ENCODE results near the gene NFILZ. TPM values are rescaled to one million over a fixed set of nuclear protein-coding genes. Genes with fewer than 3 reads are reported as not detected.

The NFILZ gene
- not detected in 2 replicates for total RNA-seq (2014; rRNA removed; shearing (Covaris generic))
- polyA plus RNA-seq (2015; cell fraction: cytosol; rRNA removed): not detected in 2 replicates
- not detected in 2 replicates for polyA plus RNA-seq (2015; cell fraction: nucleus; rRNA removed)

GRCh38 chr19:8629996-8630683 is at the start of gene NFILZ:
Gene NFILZ, plus strand, starts transcription at chr19:8630633. Its CDS starts 46,133 bp downstream, at chr19:8676766.
- no peak for DNase-seq (ENCODE audit: low read depth)

DNA sequence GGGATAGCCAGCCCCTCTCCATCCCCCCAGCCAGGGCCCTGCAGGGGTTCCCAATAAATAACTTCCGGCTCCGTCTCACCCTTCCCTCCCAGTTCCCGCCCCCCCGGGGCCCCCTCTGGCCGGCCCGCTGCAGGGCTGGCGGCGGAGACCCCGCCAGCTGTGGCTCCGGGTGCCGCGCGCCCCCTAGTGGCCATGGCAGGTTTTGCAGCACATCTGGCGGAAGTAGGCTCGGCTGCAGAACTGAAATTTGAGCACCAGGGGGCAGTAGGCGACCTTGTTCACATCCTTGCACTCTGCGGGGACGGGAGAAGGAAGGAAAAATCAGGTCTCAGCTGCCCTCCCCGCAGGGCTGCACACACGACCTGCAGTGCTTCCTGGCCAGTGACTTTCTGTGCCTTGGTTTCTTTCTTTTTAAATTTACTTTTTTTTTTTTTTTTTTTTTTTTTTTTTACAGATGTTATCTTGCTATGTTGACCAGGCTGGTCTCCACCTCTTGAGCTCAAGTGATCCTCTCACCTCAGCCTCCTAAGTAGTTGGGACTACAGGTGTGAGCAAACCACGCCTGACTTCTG is 49.6 kb upstream of the NFILZ start:
- peak; percentile 71 for DNase-seq (ENCODE audit: low read depth)

- DNase-seq (ENCODE audit: low read depth): no peak
Measured at GRCh38 chr19:8584965-8585893, 45.2 kb upstream of the NFILZ start.

DNA sequence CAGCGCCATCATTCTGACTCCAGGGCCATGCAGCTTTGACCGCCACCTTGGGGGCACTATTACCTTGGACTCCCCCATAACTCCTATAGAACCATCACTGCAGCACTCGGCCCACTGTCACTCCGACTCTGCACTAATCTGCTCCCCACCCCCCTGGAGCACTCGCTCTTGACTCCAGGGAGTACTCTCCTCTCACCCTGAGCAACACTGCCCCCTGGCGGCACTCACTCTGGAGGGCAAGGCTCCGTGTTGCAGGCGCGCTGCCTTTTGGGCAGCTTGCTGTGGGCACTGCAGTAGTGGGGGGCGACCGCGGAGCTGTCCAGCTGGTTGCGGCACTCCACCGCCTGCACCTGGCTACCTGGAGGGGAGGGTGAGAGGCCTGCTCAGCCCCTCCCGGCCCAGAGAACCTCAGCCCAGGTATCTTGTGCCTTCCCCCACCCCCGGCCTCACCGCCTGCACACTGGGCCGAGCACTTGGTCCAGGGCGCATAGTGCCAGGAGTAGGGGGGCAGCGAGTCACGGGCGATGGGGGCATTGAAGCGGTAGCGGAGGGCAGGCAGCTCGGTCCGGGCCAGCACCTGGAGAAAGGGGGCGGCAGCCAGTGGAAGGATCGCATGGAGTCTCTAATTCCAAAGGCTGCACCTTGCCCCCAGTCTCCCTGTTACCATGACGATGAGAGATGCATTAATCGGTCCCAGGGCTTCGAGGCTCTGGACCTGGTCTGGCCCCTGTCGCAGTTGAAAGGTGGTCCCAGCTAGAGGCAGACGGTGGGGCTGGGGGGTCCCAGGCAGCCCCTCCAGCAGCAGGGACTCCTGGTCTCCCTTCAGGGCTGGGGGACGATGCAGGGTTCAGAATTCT is 44.3 kb upstream of the NFILZ start:
- no peak for DNase-seq (ENCODE audit: low read depth)

DNA sequence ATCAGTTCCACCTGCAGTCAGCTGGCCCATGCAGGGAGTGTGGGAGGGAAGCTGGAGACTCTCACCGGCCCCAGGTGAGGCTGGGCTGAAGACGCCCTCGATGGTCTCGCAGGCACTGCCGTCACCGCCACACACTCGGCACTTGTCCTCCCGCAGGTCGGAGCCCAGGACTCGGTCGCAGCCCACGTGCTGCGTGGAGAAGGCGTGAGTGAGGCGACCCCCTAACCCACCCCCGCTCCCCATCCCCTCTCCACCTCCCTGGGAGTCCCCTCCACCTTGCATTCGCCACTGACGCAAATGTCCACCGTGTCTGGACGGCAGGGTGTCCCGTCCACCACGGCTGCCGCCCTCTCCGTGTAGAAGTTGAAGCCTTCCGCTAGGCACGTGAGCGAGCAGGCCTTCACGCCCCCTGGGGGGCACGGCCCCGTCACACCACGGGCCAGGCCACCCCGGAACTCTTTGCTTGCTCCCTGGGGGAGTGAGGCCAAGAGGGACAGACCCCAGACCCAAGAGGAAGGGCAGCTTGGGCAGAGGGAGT is 41.2 kb upstream of the NFILZ start:
- DNase-seq (ENCODE audit: low read depth): no peak

DNA sequence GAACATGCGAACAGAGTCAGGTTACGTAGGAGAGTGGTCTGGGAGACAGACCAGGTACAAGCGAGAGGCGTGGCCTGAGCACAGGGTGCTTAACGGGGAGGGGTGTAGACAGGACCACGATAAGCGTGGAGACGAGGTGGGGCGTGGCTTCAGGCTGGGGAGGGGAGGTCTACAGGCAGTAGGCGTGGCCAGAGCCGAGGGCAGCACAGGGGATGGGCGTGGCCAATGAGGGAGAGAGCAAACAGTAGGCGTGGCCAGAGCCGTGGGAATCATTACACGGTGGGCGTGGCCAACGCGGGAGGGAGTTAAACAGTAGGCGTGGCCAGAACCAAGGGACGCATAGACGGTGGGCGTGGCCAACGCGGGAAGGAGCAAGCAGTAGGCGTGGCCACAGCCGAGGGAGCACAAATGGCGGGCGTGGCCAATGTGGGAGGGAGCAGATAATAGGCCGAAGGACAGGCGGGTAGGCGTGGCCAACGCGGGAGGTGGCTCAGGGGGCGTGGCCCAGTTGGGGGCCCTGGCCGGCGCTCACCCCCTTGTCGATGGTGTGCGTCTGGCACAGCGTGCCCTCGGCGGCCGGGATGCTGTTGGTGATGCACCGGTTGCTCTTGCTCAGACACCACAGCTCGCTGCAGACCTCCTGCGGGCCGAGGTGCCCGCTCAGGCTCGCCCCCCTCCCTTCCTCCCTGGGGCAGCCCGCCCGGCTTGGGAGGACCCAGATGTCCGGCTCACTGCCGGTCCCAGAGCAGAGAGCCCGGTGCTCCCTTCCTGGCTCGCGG is 38.0 kb upstream of the NFILZ start:
- peak; percentile 8 for DNase-seq (ENCODE audit: low read depth)

GRCh38 chr19:8593931-8594330 is 36.5 kb upstream of the NFILZ start:
- no peak for DNase-seq (ENCODE audit: low read depth)

- DNase-seq (ENCODE audit: low read depth): no peak
Measured at GRCh38 chr19:8595651-8596050, 34.8 kb upstream of the NFILZ start.

DNA sequence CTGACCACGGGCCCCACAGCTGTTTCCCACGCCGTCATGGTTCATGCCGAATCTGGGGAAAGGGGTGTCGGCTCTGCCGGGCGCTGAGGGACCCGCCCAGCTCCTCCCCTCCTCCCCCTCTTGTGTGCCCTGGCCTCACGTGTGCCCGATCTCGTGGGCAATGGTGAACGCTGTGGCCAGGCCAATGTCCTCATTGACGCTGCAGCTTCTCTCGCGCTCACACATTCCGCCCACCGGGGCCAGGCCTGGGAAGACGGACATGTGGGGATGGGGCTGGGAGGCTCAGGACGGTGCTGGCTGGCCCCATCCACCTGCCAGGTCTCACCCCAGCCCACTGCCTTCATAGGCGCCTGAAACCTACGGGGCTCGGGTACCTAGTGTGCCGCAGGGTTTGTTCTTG is 34.3 kb upstream of the NFILZ start:
- DNase-seq (ENCODE audit: low read depth): no peak

GRCh38 chr19:8600064-8600463 is 30.4 kb upstream of the NFILZ start:
- DNase-seq (ENCODE audit: low read depth): no peak

DNA sequence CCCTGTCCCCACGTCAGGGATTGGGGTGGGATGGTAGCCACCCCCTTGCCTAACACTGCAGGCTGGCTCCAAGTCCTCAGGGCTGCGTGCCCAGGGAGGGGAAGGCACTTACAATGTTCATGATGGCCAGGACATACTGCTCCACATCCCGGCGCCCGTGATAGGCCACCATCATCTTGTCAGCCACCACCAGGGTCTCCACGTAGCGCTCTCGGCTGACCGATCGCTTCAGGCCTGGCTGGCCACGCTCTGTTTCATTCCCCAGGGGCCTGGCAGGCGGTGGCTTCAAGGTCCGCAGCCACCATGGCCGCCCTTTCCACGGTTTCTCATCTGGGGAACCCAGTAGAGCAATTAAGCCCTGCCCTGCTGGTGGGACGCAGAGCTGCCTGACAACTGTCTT is 29.6 kb upstream of the NFILZ start:
- DNase-seq (ENCODE audit: low read depth): no peak

DNA sequence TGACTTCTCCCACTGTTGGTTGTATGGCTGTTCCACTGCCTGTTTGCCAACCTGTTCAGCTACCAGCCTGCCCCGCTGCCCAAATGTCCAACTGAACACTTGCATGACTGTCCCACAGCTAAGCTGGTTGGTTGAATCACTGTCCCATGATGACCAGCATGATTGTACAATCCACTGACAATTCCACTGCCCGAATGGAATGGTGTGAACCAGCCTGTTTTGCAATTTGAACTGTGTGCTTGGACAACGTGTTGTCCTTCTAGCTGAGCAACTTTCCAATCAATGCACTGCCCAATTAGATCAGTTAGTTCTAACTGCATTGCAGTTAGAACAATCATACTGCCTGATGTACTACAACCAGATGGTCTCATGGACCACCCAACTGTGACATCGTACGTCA is 28.6 kb upstream of the NFILZ start:
- no peak for DNase-seq (ENCODE audit: low read depth)

DNA sequence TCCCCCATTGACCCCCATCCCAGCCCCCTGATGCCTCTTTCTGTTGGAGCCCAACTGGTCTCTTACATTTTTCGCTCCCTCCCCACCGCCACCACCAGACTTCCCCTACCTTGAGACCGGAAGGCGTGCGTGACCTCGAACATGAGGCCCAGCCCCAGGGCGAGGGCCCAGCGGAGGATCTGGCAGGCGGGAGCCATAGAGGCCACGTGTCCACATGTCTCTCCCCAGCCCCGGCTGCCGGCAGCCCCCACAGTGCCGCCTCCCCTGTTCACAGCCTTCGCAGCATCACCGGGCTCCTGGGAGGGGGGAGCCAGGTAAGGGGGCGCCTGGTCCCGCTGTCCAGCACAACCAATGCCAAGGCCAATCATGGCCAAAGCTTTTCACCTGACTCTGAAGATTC is 24.9 kb upstream of the NFILZ start:
- DNase-seq (ENCODE audit: low read depth): no peak

DNA sequence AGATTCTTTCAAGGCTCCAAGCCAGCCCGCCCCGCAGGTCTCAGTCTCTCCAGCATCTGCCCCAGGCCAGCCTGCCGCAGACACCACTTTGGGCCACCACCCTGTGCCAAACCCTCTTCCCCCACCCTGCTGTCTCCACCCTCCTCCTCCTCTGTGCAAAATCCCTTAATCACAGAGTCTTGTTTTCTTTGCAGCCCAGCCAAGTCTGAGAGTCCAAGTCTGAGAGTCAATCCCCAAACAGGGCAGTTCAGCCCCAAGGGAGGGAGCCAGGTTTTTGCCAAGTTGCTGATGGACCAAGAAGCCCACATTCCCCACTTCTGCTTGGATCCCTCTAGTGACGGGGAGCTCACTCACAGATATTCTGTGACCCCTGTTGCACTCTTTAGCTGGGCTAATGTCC is 23.0 kb upstream of the NFILZ start:
- DNase-seq (ENCODE audit: low read depth): no peak

DNA sequence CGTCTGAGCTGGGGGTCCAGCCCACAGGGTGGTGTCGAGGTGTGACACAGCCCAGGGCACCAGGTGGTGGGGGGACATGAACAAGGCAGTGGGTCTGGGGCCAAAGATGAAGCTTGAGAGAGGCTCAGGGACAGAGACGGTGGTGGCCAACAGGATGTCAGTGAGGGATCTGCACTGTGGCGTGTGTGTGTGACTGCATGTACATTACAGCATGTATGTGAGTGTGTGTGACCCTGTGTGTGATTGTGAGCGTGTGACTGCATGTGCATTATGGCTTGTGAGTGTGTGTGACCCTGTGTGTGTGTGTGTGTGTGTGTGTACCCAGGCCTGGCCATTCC is 21.5 kb upstream of the NFILZ start:
- DNase-seq (ENCODE audit: low read depth): no peak

DNA sequence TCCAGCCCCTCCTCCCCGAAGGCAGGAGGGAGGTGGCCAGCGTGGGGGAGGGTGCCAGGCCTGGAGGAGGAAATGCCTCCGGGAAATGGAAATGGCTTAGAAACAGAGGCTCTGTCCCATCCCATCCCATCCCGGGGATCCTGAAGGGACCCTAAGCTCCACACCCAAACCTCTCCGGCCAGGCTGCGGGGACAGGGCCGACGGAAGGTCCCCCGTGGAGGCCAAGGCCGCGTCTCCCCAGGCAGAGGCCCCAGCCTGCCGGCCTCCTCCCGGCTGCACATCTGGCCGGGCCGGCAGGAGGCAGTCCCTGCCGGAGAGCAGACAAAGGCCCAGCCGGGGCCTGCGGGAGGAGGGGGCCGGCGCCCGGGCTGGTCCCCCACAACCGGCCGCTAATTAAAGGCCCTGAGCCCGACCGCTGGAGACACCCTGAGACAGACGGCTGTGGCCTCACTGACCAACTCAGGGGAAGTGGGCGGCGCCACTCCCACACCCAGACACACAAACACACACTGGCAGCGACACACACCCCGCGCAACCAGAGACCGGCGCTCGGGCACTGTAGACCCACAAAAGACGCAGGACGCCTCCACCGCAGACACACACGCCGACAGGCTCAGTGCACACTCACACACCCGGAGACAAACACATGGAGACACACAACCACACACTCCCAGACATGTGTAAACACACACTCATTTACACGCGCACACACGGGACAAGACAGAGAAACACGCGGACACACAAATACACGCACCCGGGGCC is 21.0 kb upstream of the NFILZ start:
- DNase-seq (ENCODE audit: low read depth): no peak

DNA sequence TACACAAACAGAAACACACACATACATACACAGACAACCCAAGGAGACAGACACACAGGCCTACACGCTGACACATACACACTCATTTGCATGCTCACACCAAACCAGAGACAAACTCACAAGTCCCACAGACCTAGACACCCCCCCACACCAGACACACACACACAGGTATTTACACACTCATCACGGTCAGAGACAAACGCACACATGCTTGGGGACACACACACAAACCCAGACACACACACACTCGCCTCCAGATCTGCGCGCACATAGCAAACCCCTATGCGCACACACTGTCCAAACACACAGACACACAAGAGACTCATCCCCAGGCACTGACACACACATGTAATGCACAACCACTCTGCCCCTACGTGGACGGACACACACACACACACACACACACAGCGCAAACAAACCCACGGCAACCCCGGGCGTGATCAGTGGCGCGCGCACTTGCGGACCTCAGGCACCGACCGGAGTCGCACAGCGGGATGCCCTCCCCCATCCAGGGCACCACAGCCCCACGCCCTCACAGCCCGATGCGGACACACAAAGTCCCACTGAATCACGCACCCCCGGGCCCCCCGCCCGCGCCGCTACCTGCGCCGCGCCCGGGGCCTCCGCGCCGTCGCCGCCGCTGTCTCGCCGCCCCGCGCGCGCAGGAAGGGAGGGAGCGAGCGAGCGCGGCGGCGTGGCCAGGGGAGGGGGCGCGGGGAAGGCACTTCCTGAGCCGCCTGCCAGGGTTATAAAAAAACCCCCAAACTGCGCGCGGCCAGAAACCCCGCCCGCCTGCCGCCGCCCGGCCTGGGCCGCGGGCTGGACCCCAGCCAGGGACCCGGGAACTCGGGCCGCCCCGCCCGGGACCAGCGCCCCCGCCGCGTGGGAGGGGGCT is 20.1 kb upstream of the NFILZ start, which contains the start of gene ADAMTS10:
TSS of gene ADAMTS10 (minus strand) at position 675 of the 895 bp plus-strand sequence. CDS start 5,005 bp downstream, outside the sequence.
- DNase-seq (ENCODE audit: low read depth): no peak

GRCh38 chr19:8610936-8611300 is 19.5 kb upstream of the NFILZ start:
- DNase-seq (ENCODE audit: low read depth): no peak
